MV-4-11 (cell line): ENCODE data around the gene LGR5.
"Not testable (repeated sequence)": the region's sequence is repeated elsewhere in the genome, so short reads cannot be mapped to it uniquely, and the experiment has no call there.

Experiments used
- DNase-seq: peaks from one replicate; lab custom pipeline; 2025; lab: John Stamatoyannopoulos, UW

LGR5 gene

DNA sequence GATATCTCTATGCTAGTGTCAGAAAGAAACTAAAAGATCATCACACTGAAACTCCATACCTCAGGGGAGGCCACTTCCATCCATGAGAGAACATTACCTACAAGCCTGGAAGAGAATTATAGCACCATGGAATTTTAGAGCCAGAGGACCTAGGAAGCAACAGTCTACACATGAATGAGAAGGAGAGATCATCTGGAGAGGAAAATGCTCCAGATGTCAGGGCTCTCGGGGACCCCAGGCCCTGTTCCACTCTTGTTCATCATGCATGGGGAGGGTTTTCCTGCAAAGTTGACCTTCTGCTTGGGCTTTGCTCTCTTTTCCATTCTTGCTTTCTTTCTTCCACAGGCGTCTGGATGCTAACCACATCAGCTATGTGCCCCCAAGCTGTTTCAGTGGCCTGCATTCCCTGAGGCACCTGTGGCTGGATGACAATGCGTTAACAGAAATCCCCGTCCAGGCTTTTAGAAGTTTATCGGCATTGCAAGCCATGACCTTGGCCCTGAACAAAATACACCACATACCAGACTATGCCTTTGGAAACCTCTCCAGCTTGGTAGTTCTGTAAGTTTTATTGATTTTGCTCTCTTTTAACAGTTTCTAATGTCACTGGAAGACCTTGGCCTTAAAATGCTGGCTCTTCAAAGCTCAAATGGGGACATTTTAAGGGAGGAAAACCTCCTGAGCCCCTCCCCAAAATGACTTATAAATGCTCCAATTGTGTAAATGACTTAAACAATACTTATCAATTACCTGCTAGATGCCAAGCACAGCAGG is 113.3 kb downstream of the LGR5 start:
- no peak for DNase-seq

DNA sequence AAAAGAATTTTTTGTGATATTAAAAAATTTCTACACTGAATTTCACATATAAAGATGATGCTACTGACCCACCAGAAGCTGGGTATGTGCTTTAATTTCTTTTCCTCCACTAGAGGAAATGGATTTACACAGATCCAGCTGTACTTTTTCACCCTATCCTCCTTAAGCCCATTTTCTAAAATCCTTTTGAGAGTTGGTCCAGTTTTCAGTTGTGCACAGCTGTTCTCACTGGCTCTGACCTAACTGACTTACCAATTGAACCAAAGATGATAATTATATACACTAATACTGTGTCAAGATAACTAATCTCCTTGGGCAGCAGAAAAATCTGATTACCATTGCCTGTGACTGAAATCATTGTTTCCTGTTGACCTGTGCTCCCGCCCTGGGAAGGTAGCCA is 115.6 kb downstream of the LGR5 start:
- no peak for DNase-seq

DNA sequence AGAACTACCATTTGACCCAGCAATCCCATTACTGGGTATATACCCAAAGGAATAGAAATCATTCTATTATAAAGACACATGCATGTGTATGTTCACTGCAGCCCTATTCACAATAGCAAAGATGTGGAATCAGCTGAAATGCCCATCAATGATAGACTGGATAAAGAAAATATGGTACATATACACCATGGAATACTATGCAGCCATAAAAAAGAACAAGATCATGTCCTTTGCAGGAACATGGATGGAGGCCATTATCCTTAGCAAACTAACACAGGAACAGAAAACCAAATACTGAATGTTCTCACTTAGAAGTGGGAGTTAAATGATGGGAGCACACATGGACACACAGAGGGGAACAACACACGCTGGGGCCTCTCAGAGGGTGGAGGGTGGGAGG is 116.2 kb downstream of the LGR5 start:
- not testable (repeated sequence) for DNase-seq

DNA sequence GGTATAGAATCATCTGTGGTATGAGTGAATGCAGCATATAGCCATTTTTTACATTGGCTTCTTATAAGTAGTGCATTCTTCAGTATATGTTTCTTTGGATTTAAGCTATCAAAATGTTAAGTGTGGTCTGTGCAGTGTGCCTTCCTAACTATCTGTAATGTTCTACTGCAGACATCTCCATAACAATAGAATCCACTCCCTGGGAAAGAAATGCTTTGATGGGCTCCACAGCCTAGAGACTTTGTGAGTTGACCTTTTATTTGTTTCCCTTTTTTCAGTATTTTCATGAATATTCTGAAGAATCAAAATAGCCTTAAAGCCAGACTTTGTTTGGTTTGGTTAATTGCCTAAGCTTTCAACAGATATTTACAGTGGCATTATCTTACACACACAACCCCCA is 116.8 kb downstream of the LGR5 start:
- no peak for DNase-seq

DNA sequence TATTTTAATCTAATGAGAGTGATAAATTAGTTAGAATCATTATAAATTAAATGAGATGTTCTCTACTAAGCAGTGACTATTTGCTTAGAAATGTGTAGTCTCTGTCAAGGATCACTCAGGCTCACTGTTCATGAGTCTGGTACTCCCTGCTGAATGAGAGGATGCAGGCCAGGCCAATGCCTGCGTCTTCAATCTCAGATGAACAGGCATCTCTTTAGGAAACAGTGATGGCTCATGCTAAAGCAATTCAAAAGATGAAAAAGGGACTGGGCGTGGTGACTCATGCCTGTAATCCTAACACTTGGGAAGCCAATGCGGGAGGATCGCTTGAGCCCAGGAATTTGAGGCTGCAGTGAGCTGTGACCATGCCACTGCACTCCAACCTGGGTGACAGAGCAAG is 117.3 kb downstream of the LGR5 start:
- no peak for DNase-seq

DNA sequence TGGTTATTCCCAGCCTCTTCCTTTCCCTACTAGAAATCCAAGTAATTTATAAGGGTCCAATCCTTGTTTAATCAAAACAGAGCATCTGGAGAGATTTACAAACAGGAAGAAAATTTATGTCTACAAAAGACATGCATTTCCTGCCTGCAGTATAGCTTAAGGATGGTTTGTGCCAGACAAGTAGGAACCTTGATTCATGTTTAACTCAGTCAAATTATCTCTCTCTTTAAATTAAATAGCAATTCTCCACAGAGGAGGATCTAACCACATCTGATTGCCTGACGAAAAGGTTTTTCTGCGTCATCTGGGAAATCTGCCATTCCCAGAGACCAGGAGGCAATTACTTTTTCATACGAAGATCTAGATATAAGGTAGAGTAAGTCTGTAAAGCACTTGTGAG is 118.8 kb downstream of the LGR5 start:
- DNase-seq, result no peak

DNA sequence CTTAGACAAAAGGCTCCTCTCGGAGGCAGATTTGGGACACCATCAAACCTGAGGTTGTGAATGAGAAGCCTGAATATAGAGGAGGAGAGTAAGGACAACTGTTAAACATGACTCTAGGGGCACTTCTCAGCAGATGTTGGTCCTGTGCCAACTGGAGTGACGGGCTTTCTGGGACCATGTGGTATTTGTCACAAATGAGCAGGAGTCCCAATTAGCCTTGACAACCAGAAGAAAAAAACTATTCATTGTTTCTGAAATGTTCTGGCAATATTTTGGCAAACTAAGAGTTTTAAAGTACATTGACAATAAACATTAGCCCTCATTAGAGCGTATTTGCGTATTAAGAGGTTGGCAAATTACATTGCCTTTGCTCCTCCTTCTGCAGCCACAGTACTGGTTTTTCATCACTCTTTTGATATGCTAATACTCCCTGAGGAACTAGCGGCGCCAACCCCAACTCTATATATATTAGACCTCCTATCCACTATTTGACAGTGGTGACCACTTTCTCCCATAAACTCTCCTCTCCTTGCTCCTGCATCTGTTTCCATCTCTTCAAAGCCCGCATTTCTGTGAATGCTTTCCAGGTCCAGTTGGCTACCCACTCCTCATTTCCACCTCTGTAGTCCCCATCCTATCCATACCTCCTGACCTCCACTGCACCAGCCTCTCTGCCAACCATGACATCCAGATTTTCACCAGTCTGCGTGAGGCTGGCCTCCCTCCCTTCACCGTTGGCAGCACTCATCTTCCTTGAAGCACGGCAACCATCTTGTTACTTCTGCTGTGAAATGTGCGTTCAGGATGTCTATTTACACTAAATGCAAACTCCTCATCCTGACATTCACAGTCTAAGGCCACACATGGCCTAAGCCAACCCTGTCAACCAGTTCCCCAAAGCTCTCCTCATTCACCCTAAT is 123.3 kb downstream of the LGR5 start:
- DNase-seq, result no peak

DNA sequence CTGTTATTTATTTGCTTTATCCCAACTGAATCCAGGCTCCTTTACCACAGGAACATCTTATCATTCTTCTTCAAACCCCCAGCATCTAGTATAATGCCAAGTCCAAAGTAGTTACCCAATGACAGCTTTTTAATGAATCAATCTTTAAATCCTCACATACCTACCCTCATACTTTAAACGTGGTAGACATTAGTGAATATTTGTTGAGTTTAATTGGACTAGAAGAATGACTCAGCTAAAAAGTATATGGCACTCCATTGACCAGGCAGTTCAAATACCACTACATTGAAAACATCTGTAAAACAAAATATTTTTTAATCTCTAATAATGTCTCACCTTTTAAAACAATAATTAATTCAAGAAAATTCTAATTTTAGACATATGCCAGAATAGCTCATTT is 125.9 kb downstream of the LGR5 start:
- DNase-seq, result no peak

DNA sequence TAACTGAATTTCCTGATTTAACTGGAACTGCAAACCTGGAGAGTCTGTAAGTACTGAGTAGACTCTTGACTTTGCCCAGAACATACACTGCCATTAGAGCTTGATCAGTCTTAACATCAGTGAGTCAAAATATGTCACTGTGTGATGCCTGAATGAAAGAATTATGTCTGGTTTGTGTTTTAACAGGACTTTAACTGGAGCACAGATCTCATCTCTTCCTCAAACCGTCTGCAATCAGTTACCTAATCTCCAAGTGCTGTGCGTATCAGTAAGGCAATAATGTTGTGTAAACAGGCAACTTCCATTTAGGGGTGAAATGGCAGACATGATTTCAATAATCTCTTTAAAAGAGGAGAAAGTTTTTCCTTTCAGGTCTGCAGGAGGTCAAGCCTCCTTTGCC is 127.1 kb downstream of the LGR5 start:
- DNase-seq, result no peak

DNA sequence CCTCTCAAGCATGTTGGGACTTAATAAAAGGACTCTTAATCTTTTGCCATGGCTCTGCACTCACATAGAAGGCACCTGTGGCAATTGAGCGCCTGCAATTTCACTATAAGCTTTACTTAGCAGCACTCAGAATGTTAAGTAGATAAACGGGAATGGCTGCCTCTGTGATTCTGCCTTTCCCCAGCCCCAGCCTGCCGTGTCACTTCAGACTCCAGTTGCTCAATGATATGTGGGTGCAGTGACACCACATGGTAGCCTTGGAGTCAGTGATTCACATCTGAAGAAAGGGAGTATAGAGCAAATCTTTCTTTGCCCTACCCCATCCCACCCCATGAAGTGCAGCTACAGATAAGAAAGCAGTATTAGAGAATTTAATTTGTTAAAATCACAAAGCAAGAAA is 127.9 kb downstream of the LGR5 start:
- no peak for DNase-seq

DNA sequence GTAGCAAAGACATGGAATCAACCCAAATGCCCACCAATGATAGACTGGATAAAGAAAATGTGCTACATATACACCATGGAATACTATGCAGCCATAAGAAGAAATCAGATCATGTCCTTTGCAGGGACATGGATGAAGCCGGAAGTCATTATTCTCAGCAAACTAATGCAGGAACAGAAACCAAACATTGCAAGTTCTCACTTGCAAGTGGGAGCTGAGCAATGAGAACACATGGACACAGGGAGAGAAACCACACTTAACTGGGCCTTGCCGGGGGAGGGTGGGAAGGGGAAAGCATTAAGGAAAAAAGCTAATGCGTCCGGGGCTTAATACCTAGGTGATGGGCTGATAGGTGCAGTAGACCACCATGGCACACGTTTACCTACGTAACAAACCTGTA is 130.3 kb downstream of the LGR5 start:
- peak; percentile 36 for DNase-seq

DNA sequence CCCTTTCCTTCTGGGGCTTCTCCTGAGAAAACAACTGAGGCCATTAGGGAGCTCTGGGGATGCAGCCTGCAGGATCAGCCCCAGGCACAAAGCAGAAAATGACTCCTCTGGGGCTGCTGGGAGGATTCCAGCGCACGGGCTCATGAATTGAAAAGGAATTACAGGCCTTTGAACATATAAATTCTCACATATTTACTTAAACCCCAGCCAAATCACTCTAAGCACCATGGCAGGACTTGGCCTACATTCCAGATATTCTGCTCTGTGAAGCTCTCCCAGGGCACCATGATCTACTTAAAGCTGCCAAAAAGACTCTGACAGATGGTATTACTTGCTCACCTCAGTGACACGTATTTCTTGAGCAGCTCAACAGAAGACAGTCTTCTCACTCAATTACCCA is 136.9 kb downstream of the LGR5 start:
- DNase-seq, result no peak

DNA sequence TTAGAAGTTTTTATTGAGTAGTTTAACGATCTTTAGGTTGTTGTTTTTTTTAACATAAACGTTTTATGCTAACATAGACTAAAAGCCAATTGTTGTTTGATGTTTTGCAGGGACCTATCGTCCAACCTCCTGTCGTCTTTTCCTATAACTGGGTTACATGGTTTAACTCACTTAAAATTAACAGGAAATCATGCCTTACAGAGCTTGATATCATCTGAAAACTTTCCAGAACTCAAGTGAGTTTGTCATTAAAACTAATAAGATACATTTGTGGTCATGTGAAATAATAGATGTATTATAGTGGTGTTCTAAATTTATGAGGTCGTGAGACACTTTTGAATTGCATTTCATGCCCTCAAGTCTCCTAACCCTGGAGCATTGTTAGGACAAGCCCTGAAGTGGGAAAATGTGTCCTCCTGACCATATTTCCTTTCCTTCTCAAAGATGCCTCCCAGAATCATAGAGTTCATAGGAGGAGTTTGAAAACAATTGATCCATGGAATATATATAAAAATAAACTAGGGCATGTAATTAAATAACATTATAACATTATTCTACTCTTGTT is 139.2 kb downstream of the LGR5 start:
- no peak for DNase-seq

DNA sequence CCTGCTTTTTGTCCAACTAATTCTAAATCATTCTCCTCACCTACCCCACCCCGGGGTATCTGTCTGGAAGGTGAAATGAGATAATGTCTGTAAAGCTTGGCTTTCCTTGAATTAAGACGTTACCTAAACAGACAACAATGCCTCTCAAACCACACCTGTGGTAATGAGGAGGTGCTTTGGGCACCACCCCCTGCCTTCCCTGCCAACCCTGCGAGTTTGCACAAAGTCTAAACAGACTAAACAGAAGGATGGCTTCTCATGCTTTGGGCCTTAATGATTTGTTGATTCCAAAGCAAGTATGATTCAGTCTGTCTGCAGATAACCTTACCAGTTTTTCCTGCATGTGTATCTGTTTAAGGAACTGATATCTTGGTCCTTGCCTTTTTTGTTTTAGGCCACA is 141.6 kb downstream of the LGR5 start:
- DNase-seq, result no peak

DNA sequence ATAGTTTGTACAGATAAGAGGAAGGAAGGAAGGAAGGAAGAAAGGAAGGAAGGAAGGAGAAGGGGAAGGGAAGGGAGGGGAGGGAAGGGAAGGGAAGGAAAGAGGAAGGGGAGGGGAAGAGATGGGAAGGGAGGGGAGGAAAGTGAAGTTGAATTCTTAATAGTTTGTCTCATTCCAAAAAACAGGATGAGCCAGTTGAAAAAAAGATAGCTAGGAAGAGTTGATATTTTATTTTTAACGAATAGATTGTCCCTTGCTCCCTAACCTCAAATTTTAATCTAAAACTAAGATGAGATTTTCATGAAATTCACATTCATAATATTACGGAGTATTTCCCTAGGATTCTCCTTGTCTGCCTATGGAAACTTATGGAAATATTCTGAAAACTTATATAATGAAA is 143.3 kb downstream of the LGR5 start:
- no peak for DNase-seq

DNA sequence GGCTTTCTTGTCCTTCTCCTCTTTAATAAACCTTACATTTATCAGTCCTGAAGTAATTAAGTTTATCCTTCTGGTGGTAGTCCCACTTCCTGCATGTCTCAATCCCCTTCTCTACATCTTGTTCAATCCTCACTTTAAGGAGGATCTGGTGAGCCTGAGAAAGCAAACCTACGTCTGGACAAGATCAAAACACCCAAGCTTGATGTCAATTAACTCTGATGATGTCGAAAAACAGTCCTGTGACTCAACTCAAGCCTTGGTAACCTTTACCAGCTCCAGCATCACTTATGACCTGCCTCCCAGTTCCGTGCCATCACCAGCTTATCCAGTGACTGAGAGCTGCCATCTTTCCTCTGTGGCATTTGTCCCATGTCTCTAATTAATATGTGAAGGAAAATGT is 144.8 kb downstream of the LGR5 start:
- no peak for DNase-seq

DNA sequence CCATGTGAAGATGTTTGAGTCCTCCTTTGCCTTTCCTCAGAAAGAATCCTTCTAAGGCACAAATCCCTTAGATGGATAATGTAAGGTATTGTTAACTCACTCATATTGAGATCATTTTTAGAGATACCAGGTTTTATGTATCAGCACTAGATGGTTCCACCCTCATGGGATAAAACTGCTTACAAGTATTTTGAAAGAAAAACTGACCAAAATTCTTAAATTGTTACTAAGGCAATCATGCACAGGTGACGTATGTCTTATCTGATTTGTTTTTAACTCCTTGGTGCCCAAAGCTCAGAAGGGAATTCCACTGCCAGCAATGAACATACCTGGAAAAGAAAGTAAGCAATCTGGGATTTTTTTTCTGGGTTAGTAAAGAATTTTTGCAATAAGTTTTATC is 145.6 kb downstream of the LGR5 start:
- DNase-seq, result no peak

DNA sequence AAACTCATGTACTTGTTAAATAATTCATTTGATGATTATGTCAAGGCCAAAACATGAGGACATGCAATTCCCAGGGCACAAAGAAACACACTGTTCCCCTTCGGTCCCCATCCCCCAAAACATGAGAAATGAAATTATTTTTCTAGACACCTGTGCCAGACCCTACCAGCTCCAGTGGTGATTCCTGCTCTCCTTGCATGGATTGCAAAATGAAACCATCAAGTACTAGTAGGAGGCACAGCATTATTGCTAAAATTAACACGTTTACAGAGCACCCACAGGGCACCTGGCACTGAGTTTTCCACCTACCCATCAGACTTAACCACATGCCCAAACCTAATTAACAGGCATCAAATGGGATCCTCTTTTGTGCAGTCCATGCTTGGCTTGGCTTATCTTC is 147.4 kb downstream of the LGR5 start:
- DNase-seq, result no peak

DNA sequence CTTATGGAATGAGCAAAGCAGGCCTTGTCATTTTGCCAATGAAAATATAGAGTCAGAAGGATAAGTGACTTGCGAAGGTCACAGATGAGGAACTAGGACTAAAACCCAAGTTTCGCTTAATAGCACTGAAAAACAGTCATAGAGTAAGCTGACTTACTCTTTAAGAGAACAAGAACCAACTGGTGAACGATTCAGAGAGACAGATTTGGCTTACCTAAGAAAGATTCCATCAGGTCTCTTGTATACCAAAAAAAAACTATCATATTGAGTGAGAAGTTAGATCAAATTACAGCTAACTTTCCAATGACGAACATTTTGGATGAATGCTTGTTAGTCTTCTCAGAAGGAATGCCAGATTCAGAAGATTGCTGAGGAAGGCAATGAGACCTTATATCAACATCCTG is 149.9 kb downstream of the LGR5 start:
- peak; percentile 70 for DNase-seq

DNA sequence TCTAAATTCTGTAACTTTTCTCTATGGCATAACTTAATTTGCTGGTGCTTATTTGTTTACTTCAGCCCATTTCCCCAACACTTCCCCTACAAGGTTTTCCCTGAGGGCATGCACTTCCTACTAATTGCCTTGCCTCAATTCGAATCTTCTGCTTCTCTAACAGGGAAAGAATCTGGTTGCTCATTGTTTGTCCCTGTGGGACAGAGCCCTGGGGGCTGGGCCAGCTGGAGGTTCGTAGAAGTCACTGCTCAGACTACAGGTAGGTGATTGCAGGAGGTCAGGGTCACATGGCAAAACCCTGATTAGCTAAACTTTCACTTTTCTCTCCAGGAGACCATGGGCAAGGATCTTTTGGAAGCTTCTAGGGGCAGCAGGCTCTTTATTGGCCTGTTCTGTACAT is 152.0 kb downstream of the LGR5 start:
- DNase-seq, result no peak

DNA sequence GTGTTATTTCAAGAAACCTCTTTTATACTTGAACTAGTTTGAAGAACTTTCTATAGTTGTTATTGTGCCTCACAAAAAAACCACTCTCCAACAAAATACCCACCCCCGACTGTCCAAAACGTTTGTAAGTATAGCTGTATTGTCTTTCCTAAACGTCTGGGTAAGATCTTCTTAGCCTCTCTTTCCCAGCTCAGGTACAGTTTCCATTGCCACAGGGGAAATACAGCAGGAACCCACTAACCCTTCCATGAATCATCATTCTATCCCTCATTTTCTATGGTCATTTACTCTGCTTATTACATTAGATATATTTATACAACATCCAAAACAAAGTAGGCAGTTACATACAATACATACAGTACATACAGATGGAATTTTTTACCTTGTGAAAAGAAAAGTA is 153.2 kb downstream of the LGR5 start:
- no peak for DNase-seq

DNA sequence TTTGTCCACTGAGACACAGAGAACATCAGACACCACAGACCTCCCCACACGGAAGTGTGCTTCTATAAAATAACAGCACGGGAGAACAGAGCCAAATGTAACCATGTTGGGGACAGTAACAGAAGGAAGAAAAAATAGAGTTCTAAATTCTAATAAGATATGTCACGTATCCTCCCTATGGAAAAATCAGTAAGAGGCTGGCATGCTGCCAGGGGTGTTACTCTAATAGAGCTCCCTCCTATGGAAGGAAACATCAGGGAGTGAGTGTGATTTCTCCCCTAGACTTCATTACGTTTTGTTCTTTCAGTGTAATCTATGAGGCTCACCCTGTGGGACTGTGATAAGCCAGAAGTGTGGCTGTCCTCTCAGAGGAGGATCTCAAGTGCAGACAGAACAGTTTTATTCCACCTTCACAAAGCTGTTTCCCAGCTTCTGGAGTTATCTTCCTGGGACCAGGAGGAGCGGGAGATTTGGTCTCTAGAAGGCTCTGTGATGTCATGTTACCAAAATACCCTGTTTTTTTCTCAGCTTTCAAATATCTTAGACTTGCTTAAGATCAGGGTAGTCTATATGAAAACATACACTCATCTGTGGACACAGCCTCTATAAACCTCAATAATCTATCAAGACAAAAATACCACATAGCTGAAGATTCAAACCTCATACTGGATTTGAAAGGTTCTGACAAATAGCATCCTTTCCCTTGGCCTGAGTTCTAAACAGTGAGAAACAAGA is 154.8 kb downstream of the LGR5 start:
- DNase-seq, result no peak
